Naive thymus-derived CD8-positive, alpha-beta T cell (primary cell): ENCODE results near the gene PCDH15. TPM values are rescaled to one million over a fixed set of nuclear protein-coding genes. Genes with fewer than 3 reads are reported as not detected.

Source experiments
- ATAC-seq, 2 donors: fragments of 150-1000 bp; cut with Tn5 transposase in 1 of 2; sonication (Bioruptor Pico), chemical (Tn5 transposase) in 1 of 2; 1 replicate in 1 of 2; 2 replicates in 1 of 2; pipeline ENCODE4 v1.10.0; 2021; ENCODE audit warnings: mild to moderate bottlenecking in 2 of 2, moderate library complexity in 2 of 2
- POLR2A ChIA-PET: fragments of 350-600 bp; sonication (Branson Sonifier 250); formaldehyde crosslinking; loops from one replicate; lab custom pipeline; 2021; ENCODE audit warnings: antibody characterized with exemption; lab: Charles Lee
- DNase-seq, 10 donors: peaks; one replicate each; pipeline versions ENCODE4 v3.0.0 to v3.0.0-alpha.2; 2020 to 2022
- H3K27ac Mint-ChIP-seq, 10 donors: one replicate each; pipeline ENCODE4 v1.8.0; 2020 to 2022; ENCODE audit warnings: mild to moderate bottlenecking in 10 of 10, mixed read lengths in 10 of 10, moderate library complexity in 4 of 10, inconsistent platforms in 1 of 10
- H3K27me3 Mint-ChIP-seq, 5 donors: one replicate each; pipeline ENCODE4 v1.8.0; 2021 to 2022; ENCODE audit warnings: mixed read lengths in 5 of 5
- H3K36me3 Mint-ChIP-seq, 3 donors: one replicate each; pipeline ENCODE4 v1.8.0; 2020 to 2022; ENCODE audit warnings: mixed read lengths in 3 of 3, mild to moderate bottlenecking in 2 of 3, inconsistent platforms in 1 of 3
- H3K4me1 Mint-ChIP-seq, 4 donors: one replicate each; pipeline ENCODE4 v1.8.0; 2021 to 2022; ENCODE audit warnings: mixed read lengths in 4 of 4
- H3K4me3 Mint-ChIP-seq, 10 donors: one replicate each; pipeline ENCODE4 v1.8.0; 2020 to 2022; ENCODE audit warnings: mild to moderate bottlenecking in 10 of 10, mixed read lengths in 10 of 10, moderate library complexity in 6 of 10, inconsistent platforms in 1 of 10
- H3K9me3 Mint-ChIP-seq, 9 donors: one replicate each; pipeline ENCODE4 v1.8.0; 2020 to 2022; ENCODE audit warnings: mixed read lengths in 9 of 9, mild to moderate bottlenecking in 3 of 9, inconsistent platforms in 1 of 9, moderate library complexity in 1 of 9
- polyA plus RNA-seq, 3 donors: library from polyadenylated mRNA; unstranded; fragments of 300-500 nt; fragmentation: Illumina TruSeq; gene quantifications; one replicate each; pipeline ENCODE4 v1.2.3, GENCODE V29; 2021
- total RNA-seq, 8 experiments: library from RNA in 2 of 8; stranded (reverse) in 2 of 8; gene quantifications; one replicate each; pipeline ENCODE4 v1.2.3 and lab custom pipeline; 2021 to 2026

The PCDH15 gene
- total and polyA plus RNA-seq, 5 experiments from 2014 or later = not detected

DNA sequence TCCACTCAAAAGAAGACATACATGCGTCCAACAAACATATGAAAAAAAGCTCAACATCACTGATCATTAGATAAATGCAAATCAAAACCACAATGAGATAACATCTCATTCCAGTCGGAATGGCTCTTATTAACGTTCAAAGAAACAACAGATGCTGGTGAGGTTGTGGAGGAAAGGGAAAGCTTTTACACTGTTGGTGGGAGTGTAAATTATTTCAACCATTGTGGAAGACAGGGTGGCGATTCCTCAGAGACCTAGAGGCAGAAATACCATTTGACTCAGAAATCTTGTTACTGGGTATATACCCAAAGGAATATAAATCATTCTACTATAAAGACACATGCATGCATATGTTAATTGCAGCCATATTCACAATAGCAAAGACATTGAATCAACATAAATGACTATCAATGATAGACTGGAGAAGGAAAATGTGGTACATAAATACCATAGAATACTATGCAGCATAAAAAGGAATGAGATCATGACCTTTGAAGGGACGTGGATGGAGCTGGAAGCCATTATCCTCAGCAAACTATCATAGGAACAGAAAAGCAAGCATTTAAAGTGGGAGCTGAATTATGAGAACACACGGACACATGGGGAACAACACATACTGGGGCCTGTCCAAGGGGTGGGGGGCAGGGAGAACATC is 28.4 kb downstream of the PCDH15 start:
- Mint-ChIP-seq H3K9me3 (peaks cover 0 to 17% (median 4%) of the 10 kb centered on the region in 9 donors), H3K36me3 (no peaks in the 10 kb centered on the region), H3K4me1 (no peaks in the 10 kb centered on the region), H3K27me3 (no peaks in the 10 kb centered on the region), H3K4me3 (no peak overlapping the region), H3K27ac (no peak overlapping the region)
- ATAC-seq (no peak), DNase-seq (no peak)
- POLR2A ChIA-PET = no interaction called here

DNA sequence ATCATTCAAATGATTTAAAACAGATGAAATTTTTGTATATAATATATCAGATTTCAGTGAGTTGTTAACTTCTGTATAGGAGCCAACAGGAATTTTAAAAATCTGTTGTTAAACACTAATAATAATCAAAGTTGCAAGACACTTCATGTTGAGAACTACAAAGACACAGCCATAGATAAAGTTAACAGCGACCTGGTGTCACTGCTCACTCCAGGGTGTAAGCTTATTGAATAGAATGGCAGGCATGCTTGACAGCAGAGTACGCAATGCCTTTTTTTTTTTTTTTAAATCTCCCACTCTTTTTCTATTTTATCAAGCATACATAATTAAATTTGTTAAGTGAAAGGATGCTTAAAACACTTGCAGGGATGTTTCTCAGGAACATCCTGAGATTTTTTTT is 32.0 kb downstream of the PCDH15 start:
- H3K36me3 Mint-ChIP-seq = no peaks in the 10 kb centered on the region
- peak overlapping the region in 1 of 10 donors; percentile 74 for H3K27ac Mint-ChIP-seq
- H3K27me3 Mint-ChIP-seq = no peaks in the 10 kb centered on the region
- no peak overlapping the region for H3K4me3 Mint-ChIP-seq
- POLR2A ChIA-PET = no interaction called here
- DNase-seq (no peak), ATAC-seq (no peak)
- H3K4me1 Mint-ChIP-seq = no peaks in the 10 kb centered on the region
- peaks cover 0 to 18% (median 6%) of the 10 kb centered on the region in 9 donors for H3K9me3 Mint-ChIP-seq

DNA sequence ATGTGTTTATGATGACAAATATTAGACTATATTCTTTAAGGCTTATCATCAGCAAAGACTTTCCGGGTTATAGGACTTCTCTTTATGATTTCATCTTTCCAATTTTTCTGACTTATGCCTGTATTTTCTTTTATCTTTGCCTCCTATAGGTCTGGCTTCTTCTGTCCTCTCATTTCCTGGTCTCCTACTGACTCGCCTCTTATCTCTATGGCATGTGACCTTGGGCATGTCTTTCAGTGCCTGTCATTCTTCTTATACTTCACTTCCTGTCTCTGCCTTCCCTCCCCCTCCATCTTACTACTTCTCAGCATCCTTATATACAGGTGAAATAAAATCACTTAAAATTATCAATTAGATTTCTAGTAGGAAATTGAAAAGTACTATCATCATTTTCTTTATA is 42.2 kb downstream of the PCDH15 start:
- Mint-ChIP-seq H3K36me3 (no peaks in the 10 kb centered on the region), H3K27me3 (no peaks in the 10 kb centered on the region), H3K4me3 (no peak overlapping the region), H3K9me3 (peaks cover 0 to 11% (median 8%) of the 10 kb centered on the region in 9 donors), H3K27ac (no peak overlapping the region), H3K4me1 (no peaks in the 10 kb centered on the region)
- POLR2A ChIA-PET = no interaction called here
- DNase-seq (no peak), ATAC-seq (no peak)

DNA sequence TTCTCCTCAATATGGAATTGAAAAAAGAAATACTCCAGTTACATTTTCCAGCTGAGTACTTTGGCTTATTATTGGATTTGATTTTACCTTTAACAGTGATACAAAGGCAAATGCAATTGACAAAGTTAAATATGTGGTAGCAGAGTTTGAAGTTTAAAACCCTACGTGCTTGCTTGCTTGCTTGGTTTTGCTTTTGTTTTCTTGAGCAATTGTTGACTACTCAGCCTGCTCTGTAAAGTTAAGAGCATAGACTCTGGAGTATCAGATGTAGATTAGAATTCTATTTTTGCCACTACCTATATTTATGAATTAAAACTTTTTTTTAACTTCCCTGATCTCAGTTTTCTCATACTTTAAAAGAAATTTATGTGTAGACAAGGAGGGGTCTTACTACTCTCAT is 51.4 kb downstream of the PCDH15 start:
- H3K4me1 Mint-ChIP-seq = no peaks in the 10 kb centered on the region
- H3K27me3 Mint-ChIP-seq = no peaks in the 10 kb centered on the region
- H3K9me3 Mint-ChIP-seq = peaks cover 0 to 14% (median 7%) of the 10 kb centered on the region in 9 donors
- POLR2A ChIA-PET = no interaction called here
- H3K27ac Mint-ChIP-seq = no peak overlapping the region
- no peaks in the 10 kb centered on the region for H3K36me3 Mint-ChIP-seq
- no peak for ATAC-seq
- no peak for DNase-seq
- no peak overlapping the region for H3K4me3 Mint-ChIP-seq

DNA sequence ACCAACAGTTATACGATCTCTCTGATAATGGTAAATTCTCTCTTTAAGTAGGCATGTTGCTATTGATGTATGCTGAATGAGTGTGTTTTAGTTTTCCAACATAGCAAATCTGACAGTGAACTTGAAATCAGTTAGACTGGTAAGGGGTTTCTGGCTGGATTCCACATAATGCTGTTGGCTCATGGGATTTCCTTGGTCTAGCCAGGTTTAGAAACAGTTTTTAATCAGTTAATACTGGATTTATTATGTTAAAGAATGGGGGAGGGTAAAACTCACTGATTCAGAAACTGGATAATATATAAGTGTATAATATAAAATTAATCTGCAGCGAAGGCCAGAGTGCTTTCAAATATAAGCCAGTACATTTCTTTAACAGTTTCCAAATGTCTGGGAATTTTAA is 55.6 kb downstream of the PCDH15 start:
- POLR2A ChIA-PET = no interaction called here
- no peak for ATAC-seq
- H3K36me3 Mint-ChIP-seq = no peaks in the 10 kb centered on the region
- no peaks in the 10 kb centered on the region for H3K4me1 Mint-ChIP-seq
- peaks cover 0 to 26% (median 3%) of the 10 kb centered on the region in 9 donors for H3K9me3 Mint-ChIP-seq
- no peak overlapping the region for H3K27ac Mint-ChIP-seq
- no peak for DNase-seq
- H3K27me3 Mint-ChIP-seq = no peaks in the 10 kb centered on the region
- H3K4me3 Mint-ChIP-seq = no peak overlapping the region

DNA sequence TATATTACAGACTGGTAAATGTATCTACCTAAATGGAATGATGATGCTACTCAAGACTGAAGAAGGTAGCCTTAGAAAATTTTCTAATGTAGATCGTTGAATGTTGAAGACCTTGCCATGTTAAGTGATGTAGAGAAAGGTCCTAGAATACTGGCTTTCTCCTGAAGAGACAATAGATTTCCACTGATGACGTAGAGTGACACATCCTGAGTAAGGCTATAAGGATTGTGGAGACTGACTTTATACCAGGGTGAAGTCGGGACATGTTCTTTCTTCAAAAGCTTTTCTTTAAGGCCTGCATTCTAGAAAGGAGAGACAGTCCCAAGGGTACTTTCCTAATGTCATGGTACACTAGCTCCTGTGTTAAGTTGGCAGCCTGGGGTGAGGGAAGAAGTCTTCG is 58.6 kb downstream of the PCDH15 start:
- no peak overlapping the region for H3K27ac Mint-ChIP-seq
- no peaks in the 10 kb centered on the region for H3K4me1 Mint-ChIP-seq
- no peaks in the 10 kb centered on the region for H3K27me3 Mint-ChIP-seq
- no peak for ATAC-seq
- POLR2A ChIA-PET = no interaction called here
- H3K36me3 Mint-ChIP-seq = no peaks in the 10 kb centered on the region
- H3K4me3 Mint-ChIP-seq = no peak overlapping the region
- DNase-seq = no peak
- H3K9me3 Mint-ChIP-seq = peaks cover 0 to 49% (median 5%) of the 10 kb centered on the region in 9 donors

DNA sequence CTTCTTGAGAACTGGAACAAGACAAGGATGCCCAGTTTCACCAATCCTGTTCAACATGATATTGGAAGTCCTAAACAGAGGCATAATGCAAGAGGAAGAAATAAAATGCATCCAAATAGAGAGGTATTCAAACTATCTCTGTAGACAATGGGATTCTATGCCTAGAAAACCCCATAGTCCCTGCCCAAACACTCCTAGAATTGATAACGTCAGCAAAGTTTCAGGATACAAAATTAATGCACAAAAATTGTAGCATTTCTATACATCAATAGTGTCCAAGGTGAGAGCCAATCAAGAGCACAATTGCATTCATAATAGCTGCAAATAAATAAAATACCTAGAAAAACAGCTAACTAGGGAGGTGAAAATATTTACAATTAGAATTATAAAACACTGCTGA is 72.5 kb downstream of the PCDH15 start:
- H3K27me3 Mint-ChIP-seq = no peaks in the 10 kb centered on the region
- no peaks in the 10 kb centered on the region for H3K4me1 Mint-ChIP-seq
- H3K27ac Mint-ChIP-seq = no peak overlapping the region
- no peak for ATAC-seq
- peaks cover 1 to 28% (median 7%) of the 10 kb centered on the region in 9 donors for H3K9me3 Mint-ChIP-seq
- H3K36me3 Mint-ChIP-seq = no peaks in the 10 kb centered on the region
- DNase-seq = no peak
- H3K4me3 Mint-ChIP-seq = no peak overlapping the region
- POLR2A ChIA-PET = no interaction called here

DNA sequence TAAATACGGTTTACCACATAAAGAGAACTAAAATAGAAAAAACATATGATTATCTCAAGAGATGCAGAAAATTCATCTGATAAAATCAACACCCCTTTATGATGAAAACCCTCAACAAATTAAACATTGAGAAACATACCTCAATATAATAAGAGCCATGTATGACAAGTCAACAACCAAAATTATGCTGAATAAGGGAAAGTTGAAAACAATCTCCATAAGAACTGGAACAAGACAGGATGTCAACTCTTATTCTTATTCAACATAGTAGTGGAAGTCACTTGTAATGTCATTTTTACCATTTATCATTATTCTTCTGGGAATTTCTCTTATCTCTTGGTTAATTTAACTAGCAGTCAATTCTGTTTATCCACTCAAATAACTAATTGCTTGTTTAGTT is 79.0 kb downstream of the PCDH15 start:
- Mint-ChIP-seq H3K36me3 (no peaks in the 10 kb centered on the region), H3K4me3 (no peak overlapping the region), H3K9me3 (peaks cover 9 to 35% (median 19%) of the 10 kb centered on the region in 9 donors), H3K27me3 (no peaks in the 10 kb centered on the region), H3K4me1 (no peaks in the 10 kb centered on the region), H3K27ac (no peak overlapping the region)
- ATAC-seq (no peak), DNase-seq (no peak)
- POLR2A ChIA-PET = no interaction called here

DNA sequence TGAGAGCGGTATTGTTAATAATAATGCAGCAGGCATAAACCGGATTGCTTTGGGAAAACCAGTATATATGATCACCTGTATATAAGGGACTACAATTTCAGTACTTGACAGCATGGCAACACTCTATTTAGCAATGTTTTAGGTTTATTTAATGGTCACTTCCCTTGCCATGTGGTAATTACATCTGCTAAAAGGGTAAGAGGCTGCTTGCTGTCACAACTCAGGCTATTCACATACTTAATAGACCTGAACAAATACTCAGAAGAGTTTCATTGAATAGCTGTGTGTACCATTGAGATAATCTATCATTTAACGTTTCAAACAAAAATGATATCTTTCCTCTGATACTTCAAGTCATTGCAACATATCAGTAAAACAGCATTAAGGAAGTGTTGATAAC is 90.1 kb downstream of the PCDH15 start:
- no peaks in the 10 kb centered on the region for H3K27me3 Mint-ChIP-seq
- H3K4me3 Mint-ChIP-seq = no peak overlapping the region
- H3K27ac Mint-ChIP-seq = no peak overlapping the region
- peaks cover 0 to 7% (median 0%) of the 10 kb centered on the region in 9 donors for H3K9me3 Mint-ChIP-seq
- POLR2A ChIA-PET = no interaction called here
- DNase-seq = no peak
- no peak for ATAC-seq
- no peaks in the 10 kb centered on the region for H3K36me3 Mint-ChIP-seq
- no peaks in the 10 kb centered on the region for H3K4me1 Mint-ChIP-seq

DNA sequence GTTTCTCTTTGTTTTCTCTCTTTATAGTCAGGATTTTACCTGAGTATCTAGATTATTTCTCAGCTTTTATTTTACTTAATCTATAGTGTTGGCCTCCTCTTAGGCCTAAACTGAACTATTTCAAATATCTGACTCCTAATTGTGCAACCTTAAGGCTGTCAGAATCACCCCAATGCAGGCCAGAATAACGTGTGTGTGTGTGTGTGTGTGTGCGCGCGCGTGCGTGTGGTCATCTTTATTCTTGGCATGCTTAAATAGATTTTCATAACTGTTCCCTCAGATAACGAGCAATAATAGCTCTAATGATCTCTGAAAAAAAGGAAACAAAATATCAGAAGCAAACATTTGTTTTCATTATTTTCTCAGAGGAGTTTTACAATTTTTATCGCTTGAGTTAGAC is 92.4 kb downstream of the PCDH15 start:
- DNase-seq = no peak
- no peak for ATAC-seq
- POLR2A ChIA-PET = no interaction called here
- no peaks in the 10 kb centered on the region for H3K4me1 Mint-ChIP-seq
- no peak overlapping the region for H3K4me3 Mint-ChIP-seq
- H3K27me3 Mint-ChIP-seq = no peaks in the 10 kb centered on the region
- H3K9me3 Mint-ChIP-seq = peaks cover 0 to 4% (median 0%) of the 10 kb centered on the region in 9 donors
- H3K36me3 Mint-ChIP-seq = no peaks in the 10 kb centered on the region
- H3K27ac Mint-ChIP-seq = no peak overlapping the region

DNA sequence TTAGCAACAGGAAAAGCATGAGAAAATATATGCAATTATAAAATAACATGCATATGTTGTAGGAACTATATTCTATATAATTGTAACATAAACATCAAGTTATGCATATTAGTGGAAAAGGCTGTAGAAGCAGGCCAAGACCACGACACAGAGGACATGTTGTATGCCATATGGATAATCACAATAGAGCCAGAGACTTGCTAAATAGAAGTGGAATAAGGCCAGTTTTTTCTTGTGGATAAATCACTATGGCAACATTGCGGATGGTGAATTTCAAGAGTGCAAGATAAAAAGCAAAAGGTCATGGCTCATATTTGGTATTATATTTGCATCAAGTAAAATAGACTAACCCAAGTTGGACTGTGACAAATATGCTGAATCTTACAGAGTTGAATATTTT is 93.0 kb downstream of the PCDH15 start:
- H3K4me3 Mint-ChIP-seq = no peak overlapping the region
- no peaks in the 10 kb centered on the region for H3K36me3 Mint-ChIP-seq
- no peaks in the 10 kb centered on the region for H3K4me1 Mint-ChIP-seq
- no peaks in the 10 kb centered on the region for H3K27me3 Mint-ChIP-seq
- ATAC-seq = no peak
- POLR2A ChIA-PET = no interaction called here
- H3K27ac Mint-ChIP-seq = no peak overlapping the region
- DNase-seq = no peak
- H3K9me3 Mint-ChIP-seq = peaks cover 0 to 10% (median 2%) of the 10 kb centered on the region in 9 donors

DNA sequence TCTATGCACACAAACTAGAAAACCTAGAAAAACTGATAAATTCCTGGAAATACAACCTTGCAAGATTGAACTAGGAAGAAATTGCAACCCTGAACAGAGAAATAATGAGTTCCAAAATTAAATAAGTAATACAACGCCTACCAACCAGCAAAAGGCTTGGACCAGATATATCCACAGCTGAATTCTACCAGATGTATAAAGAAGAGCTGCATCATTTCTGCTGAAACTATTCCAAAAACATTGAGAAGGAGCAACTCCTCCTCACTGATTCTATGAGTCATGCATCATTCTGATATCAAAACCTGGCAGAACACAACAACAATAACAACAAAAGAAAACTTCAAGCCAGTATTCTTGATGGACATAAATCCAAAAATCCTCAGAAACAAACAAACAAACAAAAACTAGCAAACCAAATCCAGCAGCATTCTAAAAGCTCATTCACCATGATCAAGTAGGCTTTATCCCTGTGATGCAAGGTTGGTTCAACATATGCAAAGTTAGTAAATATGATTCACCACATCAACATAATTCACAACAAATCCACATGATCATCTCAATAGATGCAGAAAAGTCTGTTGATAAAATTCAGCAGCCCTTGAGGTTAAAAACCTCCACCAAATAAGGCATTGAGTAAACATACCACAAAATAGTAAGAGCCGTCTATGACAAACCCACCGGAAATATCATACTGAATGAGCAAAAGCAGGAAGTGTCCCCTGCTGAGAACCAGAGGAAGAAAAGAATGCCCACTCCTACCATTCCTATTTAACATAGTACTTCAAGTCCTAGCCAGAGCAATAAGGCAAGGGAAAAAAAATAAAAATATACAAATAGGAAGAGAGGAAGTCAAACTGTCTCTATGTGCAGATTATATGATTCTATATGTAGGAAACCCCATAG is 98.2 kb downstream of the PCDH15 start:
- no peaks in the 10 kb centered on the region for H3K27me3 Mint-ChIP-seq

DNA sequence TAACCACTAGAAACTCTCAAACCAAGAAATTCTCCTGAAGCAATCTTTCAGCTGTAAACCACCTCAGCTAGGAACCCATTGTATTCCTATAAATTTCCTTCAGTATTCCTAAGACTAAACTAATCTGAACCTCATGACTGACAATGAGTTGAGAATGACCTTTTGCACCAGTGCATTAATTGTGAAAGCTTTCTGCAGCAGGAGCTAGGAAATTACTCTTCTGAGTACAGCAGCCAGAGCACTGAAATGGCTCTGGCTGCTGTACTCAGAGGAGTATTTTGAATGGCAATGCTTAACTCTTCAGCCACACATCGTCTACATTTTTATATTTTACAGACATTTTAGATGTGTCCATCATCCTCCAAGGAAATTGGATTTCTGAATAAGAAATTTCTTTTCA is 109.7 kb downstream of the PCDH15 start:
- Mint-ChIP-seq H3K4me1 (no peaks in the 10 kb centered on the region), H3K27me3 (no peaks in the 10 kb centered on the region), H3K9me3 (peaks cover 0 to 12% (median 4%) of the 10 kb centered on the region in 9 donors), H3K27ac (no peak overlapping the region), H3K36me3 (no peaks in the 10 kb centered on the region), H3K4me3 (no peak overlapping the region)
- DNase-seq = no peak
- POLR2A ChIA-PET = no interaction called here
- no peak for ATAC-seq

More for the DNA sequence above, 98.2 kb downstream of the PCDH15 start:
- Mint-ChIP-seq H3K36me3 (no peaks in the 10 kb centered on the region), H3K4me3 (no peak overlapping the region), H3K27ac (no peak overlapping the region), H3K4me1 (no peaks in the 10 kb centered on the region), H3K9me3 (peaks cover 0 to 32% (median 9%) of the 10 kb centered on the region in 9 donors)
- ATAC-seq = no peak
- POLR2A ChIA-PET = no interaction called here
- no peak for DNase-seq
